GM19025 (cell line): ENCODE results near the gene UQCC2.

Experiments used
- ATAC-seq: cut with Tn5 transposase; IDR thresholded peaks from one replicate; pipeline ENCODE4 v1.9.1; 2021; ENCODE audit warnings: mild to moderate bottlenecking, low read depth, moderate library complexity; ENCODE audit not compliant: unreplicated experiment

The UQCC2 gene

DNA sequence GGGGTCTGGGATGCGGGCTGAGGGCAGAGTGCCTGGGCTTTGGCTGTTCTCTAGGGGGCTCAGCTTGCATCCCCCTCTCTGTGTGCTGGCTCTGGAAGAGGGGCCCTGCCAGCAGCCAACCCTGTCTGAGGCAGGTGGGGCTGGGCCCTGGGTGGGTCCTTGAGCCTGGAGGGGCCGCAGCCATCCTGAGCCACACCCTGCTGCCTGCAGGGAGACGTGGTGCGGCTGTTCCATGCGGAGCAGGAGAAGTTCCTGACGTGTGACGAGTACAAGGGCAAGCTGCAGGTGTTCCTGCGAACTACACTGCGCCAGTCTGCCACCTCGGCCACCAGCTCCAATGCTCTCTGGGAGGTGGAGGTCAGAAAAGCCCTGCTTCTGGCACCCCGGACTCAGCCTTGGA lies 49.2 kb downstream of the UQCC2 start:
- ATAC-seq, result no peak

- ATAC-seq, result no peak
These were observed 50.2 kb downstream of the UQCC2 start for GRCh38 chr6:33661106-33661838.

DNA sequence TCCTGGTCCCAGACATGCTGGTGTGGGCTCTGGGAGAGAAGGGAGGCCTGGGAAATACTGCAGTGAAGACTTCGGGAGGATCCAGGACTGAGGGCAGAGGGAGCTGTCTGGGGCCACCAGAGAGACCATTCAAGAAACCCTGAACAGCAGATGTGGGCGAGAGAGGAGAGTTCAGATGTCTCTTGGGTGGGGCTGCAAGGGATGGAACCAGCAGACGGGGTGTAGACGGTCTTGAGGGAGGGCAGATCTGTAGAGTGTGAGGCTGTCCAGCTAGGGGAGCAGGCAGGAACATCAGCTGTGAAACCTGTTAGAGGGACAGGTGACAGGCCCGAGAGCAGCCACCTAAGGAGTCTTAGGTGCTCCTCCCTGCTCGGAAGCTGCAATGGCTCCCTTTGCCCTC lies 51.5 kb downstream of the UQCC2 start:
- no peak for ATAC-seq

DNA sequence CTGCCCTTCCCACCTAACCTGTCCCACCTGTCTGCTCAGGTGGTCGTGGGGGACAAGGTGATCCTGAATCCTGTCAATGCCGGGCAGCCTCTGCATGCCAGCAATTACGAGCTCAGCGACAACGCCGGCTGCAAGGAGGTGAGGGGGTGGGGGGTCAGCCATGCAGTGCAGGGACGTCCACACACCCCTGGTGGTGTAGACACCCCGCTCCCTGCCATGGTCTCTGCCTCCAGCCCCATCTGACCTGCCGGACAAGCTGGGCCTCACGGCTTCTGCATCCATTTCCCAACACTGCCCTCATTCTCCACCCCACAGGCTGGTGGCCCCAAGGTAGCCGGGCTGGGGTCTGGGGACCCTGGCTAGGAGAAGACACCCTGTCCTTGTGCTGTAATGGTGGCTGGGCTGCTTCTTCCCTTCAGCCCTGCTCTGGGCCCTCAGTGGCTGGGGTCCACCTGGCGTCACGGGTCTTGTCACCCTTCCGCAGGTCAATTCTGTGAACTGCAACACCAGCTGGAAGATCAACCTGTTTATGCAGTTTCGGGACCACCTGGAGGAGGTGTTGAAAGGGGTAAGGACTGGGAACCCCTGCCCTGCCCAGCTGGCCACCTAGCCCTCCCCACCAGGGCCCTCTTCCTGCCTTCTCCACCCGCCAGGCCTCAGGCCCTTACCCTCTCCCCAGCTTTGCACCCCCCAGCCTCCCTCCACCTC lies 52.4 kb downstream of the UQCC2 start:
- ATAC-seq, result no peak

GRCh38 chr6:33656844-33657243 lies 54.7 kb downstream of the UQCC2 start:
- ATAC-seq, result no peak

DNA sequence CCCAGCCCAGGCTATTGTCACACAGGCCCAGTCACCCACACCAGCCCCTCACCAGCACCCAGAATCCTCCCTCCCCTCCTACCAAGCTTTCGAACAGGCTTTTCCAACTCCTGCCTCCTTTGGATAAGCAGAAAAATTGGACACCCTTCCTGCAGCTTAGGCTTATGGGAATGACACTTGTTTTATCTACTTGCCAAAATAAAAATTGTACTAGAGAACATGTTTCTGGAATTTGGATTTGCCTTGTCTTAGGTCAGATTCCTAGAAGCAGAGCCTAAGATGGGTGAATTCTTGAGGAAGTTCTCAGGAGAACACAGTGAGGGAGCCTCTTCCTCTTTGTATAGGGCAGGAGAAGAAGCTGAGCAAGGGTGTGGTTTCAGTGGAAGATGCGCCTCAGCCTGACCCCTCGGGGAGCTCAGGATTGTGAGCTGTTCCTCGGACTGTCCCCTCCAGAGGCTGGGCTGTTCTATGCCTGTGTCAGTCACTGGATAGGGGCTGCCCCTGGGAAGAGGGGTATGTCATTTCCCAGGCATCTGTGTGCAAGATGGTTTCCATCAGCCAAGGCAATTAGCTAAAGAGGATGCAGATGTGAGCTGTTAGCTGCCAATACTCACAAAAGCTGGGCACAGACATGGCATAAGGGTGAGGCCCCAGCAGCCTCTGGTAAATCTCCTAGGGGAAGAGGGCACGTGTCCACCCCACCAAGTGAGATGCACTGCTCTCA lies 56.5 kb downstream of the UQCC2 start:
- ATAC-seq, result no peak

GRCh38 chr6:33652002-33652401 lies 59.5 kb downstream of the UQCC2 start:
- no peak for ATAC-seq

- ATAC-seq, result no peak
These were observed 60.1 kb downstream of the UQCC2 start for GRCh38 chr6:33651403-33651802.
